NCI-H345 treated with DMSO at 0.1 percent for 48 hours (cell line): ENCODE measurements around the gene TUBGCP3.

ENCODE experiments used
- DNase-seq: peaks from one replicate; lab custom pipeline; 2025; ENCODE audit not compliant: unreplicated experiment; lab: John Stamatoyannopoulos, UW

The TUBGCP3 gene

DNA sequence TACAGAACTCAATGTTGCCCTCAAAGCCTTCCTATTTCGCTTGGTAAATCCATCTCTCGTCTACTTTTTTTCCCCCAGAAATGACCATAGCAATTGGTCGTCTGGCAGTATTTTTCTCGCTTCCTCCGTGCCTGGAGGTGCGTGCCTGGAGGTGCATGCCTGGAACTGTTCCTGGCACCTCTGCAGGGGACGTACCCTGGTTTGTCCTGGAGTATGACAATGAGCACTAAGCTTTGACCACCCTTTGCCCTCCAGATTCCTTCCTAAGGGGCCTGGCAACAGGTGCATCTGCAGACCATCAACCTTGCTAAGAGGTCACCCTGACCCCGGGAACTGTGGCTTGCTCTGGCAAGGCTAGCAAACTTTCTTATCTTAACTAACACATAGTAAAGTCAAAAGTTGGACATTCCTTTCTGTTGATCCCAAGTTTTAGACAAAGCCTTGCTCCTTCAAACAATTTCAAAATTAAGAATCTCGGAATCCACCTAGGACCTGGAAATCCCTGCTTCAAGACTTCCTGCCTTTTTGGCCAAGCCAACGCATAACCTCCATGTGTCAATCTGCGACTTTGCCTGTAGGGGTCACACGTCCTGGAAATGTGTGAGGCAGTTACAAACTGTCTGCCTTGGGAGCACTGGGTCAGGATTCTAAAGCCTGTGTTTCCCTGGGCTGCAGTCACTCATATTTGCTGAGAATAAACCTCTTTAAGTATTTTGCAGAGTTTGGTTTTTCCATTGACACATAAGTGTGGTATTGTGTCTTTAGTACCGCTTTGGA is 28.8 kb upstream of the TUBGCP3 start:
- DNase-seq: no peak

GRCh38 chr13:112615391-112615790 is 27.4 kb upstream of the TUBGCP3 start:
- no peak for DNase-seq

- DNase-seq: no peak
Measured at GRCh38 chr13:112614835-112615234, 26.9 kb upstream of the TUBGCP3 start.

DNA sequence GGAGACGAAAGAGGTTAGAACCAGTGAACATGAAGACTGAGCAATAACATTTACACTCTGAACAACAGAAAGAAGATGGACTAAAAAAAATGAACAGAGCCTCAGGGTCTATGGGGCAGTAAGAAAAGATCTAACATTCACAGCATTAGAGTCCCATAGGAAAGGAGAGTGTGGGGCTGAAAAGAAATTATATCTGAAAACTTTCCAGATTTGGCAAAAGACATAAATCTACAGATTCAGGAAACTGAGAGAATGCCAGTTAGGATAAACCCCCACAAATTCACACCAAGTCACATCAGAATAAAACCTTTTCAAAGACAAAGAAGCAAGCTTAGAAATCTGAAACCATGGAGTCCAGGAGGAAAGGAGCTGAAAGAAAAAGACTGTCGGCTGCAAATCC is 20.3 kb upstream of the TUBGCP3 start:
- DNase-seq: no peak

DNA sequence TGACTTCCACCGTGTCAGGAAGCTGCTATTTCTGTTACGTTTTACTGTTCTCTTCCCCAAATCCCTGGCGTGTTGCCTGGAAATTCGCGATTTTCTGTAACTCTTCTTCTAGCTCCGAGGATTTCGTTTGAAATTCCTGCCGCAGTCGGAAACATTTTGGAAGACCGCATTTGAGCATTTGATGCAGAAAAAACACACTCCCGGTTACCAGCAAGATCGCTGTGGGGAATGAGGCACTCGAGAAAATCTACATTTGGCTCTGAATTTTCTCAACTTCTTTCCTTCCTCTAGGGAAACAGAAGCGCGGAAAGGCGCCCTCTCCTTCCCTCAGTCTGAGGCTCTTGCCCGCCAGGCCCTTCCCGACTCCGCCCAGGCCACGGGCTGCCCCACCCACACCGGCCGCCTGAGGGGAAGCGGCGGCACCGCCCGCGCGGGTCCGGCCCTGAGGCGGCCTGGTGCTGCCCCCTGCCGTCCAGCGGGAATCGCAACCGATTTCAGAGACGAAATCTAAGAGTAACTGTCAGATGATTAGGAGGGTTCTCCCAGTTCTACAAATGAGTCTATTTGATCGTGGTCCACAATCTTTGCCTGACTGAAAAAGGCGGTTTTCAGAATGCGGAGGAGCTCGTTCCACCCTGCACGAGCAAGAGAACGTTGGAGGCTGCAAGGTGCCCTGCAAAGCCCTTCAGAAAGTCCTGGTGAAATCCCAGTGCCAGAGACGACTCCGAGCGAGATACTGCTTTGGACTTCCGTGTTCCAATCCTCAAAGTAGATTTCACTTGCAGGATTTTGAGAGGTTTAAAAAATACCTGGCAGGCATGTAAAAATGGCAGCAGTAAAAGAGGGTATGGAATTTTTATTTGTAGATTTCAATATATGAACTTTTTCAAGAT is 18.4 kb upstream of the TUBGCP3 start:
- DNase-seq: peak; percentile 76

- no peak for DNase-seq
Measured at GRCh38 chr13:112605531-112605990, 17.6 kb upstream of the TUBGCP3 start.

- DNase-seq: no peak
Measured at GRCh38 chr13:112603641-112604225, 15.8 kb upstream of the TUBGCP3 start.

DNA sequence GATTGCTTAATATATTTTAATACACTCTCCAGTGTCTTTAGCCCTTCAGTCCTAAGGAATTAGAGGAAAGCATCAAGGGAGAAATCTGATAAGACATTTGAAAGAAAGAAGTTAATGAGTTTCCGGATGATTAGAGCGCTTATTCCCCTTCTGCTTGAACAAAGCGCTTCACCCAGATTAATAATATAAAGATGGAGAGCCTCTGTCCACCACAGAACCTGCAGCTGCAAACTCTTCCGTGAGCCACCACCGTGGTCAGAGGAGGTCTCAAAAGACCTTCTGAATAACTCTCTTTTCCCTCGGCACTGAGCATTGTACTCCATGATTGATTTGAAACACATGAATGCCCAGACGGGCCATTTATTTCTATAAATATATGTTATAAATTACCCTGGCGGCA is 14.2 kb upstream of the TUBGCP3 start:
- DNase-seq: no peak

GRCh38 chr13:112601371-112601770 is 13.4 kb upstream of the TUBGCP3 start:
- DNase-seq: no peak

- no peak for DNase-seq
Measured at GRCh38 chr13:112596235-112596634, 8.3 kb upstream of the TUBGCP3 start.

DNA sequence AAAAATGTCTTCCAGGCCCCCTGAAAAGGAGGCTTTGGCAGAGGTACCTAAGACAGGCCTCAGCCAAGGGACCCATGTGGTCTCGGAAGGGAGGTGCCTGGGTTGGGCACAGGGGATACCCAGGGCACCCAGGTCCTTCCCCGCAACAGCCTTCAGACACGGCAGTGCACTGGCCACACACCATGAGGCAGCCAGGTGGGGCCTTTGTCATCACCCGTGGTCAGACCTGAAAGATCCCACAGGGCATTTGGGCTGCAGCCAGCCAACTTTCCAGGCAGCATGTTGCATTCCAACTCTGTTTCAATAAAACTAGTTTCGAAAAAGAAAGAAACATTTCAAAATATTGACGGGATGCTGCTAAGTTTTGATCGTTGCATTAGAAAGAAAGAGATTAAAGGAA is 4.7 kb upstream of the TUBGCP3 start:
- DNase-seq: no peak

DNA sequence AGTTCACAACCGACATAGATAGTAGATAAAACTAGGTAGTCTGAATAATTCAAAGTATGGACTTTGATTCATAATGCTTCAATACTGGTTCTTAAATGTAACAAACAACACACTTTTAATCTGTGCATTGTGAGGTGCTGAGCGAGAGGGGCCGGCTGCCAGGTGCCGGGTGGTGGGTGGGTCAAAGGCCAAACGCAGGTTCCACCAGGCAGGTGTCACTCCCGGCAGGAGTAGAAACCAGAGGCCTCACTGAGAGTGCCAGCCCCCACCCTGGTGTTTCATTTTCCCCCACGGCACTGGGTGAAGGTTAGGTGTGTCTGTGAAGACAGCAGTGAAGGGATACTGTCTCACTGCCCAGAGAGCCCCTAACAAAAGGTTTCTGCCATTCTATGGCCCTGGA is 4.2 kb upstream of the TUBGCP3 start:
- DNase-seq: no peak

- DNase-seq: no peak
Measured at GRCh38 chr13:112588490-112589297, 741 bp upstream of the TUBGCP3 start.

GRCh38 chr13:112587212-112587763 is 665 bp downstream of the TUBGCP3 start:
- DNase-seq: peak; percentile 59

DNA sequence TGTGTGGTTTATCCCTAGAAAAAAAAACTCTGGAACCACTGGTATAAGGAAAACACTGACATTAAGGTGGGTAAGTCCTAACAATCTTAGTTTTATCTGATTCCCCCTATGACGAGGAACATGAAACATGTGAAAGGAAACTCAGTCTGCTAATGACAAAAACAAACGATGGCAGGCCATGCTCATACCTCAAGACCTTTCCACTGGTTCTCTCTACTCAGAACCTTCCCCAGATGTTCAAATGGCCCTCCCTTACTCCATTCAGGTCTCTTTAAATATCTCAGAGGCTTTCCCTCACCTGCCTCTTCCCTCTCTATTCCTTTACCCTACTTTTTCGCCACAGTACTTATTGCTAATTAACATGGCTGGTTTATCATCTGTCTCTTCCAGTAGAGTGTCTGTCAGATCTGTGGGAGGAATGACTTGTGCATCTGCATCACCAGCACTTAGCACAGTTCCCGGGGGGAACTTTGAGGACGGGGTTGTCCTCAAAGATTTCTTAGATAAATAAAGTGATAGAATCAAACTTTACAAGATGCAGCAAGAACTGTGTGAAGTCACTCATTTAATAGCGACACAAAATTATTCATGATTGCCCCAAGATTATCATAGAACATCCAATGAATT is 1.5 kb downstream of the TUBGCP3 start:
- no peak for DNase-seq

- no peak for DNase-seq
Measured at GRCh38 chr13:112583592-112584277, 4.2 kb downstream of the TUBGCP3 start.

DNA sequence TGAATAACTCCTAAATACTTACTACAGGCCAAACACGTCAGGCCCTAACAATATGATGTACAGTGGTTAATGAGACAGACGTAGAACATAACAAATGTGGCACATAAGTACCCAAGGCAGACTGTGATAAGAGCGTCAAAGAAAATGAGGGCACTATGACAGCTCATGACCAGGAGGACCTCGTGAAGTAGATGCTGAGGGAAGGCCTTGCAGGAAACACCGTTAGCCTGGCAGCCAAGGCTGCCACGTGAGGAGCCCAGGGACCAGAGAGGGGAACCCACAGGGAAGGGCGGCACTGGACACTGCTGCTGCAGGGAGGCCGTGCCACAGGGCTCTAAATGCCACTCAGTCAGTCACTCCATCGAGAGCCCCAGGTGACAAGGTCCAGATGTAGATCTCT is 5.7 kb downstream of the TUBGCP3 start:
- no peak for DNase-seq

GRCh38 chr13:112580912-112581311 is 7.0 kb downstream of the TUBGCP3 start:
- no peak for DNase-seq

DNA sequence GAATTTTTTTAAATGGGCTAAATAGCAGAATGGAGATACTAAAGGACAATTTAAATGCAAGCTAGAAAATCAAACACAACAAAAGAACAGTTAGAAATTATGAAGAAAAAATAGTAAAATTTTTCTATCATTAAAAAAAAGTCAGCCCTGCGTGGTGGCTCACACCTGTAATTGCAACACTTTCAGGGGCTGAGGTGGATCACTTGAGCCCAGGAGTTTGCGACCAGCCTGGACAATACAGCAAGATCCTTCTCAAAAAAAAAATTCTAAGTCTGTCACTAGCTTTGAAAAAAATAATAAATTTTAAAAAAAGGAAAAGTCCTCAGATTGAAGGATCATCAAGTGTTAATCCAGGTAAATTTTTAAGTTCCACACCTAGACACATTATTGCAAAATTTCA is 7.7 kb downstream of the TUBGCP3 start:
- DNase-seq: no peak
